ENCODE data around the gene ZNF541.

DNA sequence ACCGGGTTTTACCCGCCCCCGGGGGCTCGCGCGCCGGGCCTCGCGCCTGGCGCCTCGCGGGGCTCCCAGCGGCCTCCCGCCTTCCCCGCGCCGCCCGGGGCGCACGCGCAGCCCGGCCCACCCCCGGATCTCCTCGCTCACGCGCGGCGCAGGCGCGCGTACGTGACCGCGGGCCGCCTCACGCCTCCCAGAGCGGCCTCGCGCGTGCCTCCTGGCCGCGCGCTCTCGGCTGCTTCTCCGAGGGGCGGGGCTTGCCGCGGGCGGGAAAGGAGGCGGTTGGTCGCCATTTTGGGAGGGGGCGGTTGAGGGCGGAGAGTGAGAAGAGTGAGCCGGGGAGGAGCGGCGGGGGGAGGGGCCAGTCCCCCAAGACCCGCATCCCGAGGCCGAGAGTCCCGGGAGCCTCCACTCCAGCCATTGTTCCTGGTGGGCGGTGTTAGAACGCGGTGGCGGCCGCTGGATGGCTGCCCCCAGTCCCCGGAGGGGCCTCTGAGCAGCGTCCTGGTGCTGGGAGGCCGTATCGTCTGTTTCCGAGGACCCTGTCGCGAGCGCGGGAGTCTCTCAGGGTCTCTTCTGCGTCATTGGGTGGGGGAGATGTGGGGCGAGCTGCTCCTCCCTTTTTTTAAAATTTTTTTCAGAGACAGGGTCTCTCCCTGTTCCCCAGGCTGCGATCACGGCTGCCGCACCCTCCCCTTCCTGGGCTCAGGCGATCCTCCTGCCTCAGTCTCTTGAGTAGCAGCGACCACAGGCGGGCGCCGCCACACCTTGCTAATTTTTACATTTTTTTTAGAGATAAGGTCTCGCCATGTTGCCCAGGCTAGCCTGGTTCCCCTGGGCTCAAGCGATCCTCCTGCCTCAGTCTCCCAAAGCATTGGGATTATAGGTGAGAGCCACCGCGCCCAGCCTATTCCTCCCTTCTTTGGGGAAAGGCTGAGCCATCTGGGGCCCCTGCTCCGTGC is at the start of gene ZNF541:
- TF ChIP-seq, protein P1, sequence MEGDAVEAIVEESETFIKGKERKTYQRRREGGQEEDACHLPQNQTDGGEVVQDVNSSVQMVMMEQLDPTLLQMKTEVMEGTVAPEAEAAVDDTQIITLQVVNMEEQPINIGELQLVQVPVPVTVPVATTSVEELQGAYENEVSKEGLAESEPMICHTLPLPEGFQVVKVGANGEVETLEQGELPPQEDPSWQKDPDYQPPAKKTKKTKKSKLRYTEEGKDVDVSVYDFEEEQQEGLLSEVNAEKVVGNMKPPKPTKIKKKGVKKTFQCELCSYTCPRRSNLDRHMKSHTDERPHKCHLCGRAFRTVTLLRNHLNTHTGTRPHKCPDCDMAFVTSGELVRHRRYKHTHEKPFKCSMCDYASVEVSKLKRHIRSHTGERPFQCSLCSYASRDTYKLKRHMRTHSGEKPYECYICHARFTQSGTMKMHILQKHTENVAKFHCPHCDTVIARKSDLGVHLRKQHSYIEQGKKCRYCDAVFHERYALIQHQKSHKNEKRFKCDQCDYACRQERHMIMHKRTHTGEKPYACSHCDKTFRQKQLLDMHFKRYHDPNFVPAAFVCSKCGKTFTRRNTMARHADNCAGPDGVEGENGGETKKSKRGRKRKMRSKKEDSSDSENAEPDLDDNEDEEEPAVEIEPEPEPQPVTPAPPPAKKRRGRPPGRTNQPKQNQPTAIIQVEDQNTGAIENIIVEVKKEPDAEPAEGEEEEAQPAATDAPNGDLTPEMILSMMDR (IDR thresholded peaks at IDR 0.05; ENCODE audit: poor library complexity, severe bottlenecking): no peak
- no peak for TF ChIP-seq MXI1 (conservative IDR thresholded peaks at IDR 0.05; ENCODE audit: poor library complexity, severe bottlenecking)
- no peak for TF ChIP-seq RAD21 (conservative IDR thresholded peaks at IDR 0.05)
- TF ChIP-seq POLR2AphosphoS5 (IDR thresholded peaks at IDR 0.05): no peak
- no peak for TF ChIP-seq EZH2 (IDR thresholded peaks at IDR 0.05; ENCODE audit: borderline replicate concordance, insufficient read depth, low read length, poor library complexity, severe bottlenecking)
- TF ChIP-seq SMC3 (conservative IDR thresholded peaks at IDR 0.05; ENCODE audit: poor library complexity): no peak
- TF ChIP-seq EP300 (conservative IDR thresholded peaks at IDR 0.05; ENCODE audit: poor library complexity, severe bottlenecking): no peak

All from neural cell (in vitro differentiated cells).